B cell (primary cell): Measurements from ENCODE around the gene FXYD2. TPM values are rescaled to one million over a fixed set of nuclear protein-coding genes. Genes with fewer than 3 reads are reported as not detected.

Experiments used
- ATAC-seq: fragments of 200-7000 bp; cut with Tn5 transposase; one replicate; pipeline ENCODE4 v1.10.0; 2021; ENCODE audit warnings: low read depth, mild to moderate bottlenecking, moderate number of reproducible peaks, moderate library complexity
- CTCF ChIA-PET: fragments of 350-600 bp; sonication (Branson Sonifier 250); formaldehyde crosslinking; loops from one replicate; lab custom pipeline; 2021; ENCODE audit warnings: antibody characterized with exemption, inconsistent platforms; lab: Charles Lee
- POLR2A ChIA-PET: fragments of 350-600 bp; sonication (Branson Sonifier 250); formaldehyde crosslinking; loops from one replicate; lab custom pipeline; 2021; ENCODE audit warnings: antibody characterized with exemption; lab: Charles Lee
- DNase-seq: peaks from one replicate; pipeline ENCODE4 v3.0.0; 2013
- H2AFZ ChIP-seq: 2 replicates; pipeline ENCODE4 v1.6.1; 2012; ENCODE audit warnings: mild to moderate bottlenecking, low read depth, low read length; ENCODE audit not compliant: insufficient read depth, poor library complexity, severe bottlenecking
- H3K27ac ChIP-seq, 2 donors: 1 replicate in 1 of 2; 2 replicates in 1 of 2; pipeline ENCODE4 v1.5.1; 2012 to 2013; ENCODE audit warnings: low read length in 2 of 2, mild to moderate bottlenecking in 2 of 2, moderate library complexity in 1 of 2
- H3K27me3 ChIP-seq, 4 experiments: fragments of 200-600 bp in 1 of 4; sonication (generic) in 1 of 4; replicated peaks in 1 of 4; 1 replicate in 2 of 4; 2 replicates in 2 of 4; pipeline versions ENCODE4 v1.6.1 to v1.7.0; 2013 to 2016; ENCODE audit warnings: low read length in 3 of 4, mild to moderate bottlenecking in 2 of 4, mixed read lengths in 1 of 4, moderate library complexity in 1 of 4; ENCODE audit not compliant: insufficient read depth in 4 of 4, control insufficient read depth in 3 of 4; ENCODE audit errors: control extremely low read depth in 1 of 4
- H3K36me3 ChIP-seq, 2 experiments: replicated peaks in 1 of 2; 1 replicate in 1 of 2; 2 replicates in 1 of 2; pipeline versions ENCODE4 v1.6.1 to v1.7.1; 2013; ENCODE audit warnings: low read length in 1 of 2; ENCODE audit not compliant: insufficient read depth in 2 of 2, control insufficient read depth in 1 of 2; ENCODE audit errors: control extremely low read depth in 1 of 2, extremely low read depth in 1 of 2
- H3K4me1 ChIP-seq, 2 donors: fragments of 200-600 bp in 1 of 2; sonication (generic) in 1 of 2; 1 replicate in 1 of 2; 2 replicates in 1 of 2; pipeline versions ENCODE4 v1.5.1 to v1.6.1; 2013 to 2017; ENCODE audit warnings: low read length in 2 of 2; ENCODE audit not compliant: control insufficient read depth in 2 of 2, insufficient read depth in 2 of 2
- H3K4me2 ChIP-seq: replicated peaks from 2 replicates; pipeline ENCODE3; 2012; ENCODE audit warnings: mild to moderate bottlenecking, low read depth, low read length; ENCODE audit not compliant: poor library complexity, severe bottlenecking
- H3K4me3 ChIP-seq, 5 experiments: fragments of 200-600 bp in 1 of 5; sonication (generic) in 1 of 5; 1 replicate in 3 of 5; 2 replicates in 2 of 5; pipeline versions ENCODE4 v1.5.1 to v1.7.0; 2011 to 2016; ENCODE audit warnings: low read length in 4 of 5, mild to moderate bottlenecking in 4 of 5, low read depth in 2 of 5, control low read depth in 1 of 5, moderate library complexity in 1 of 5; ENCODE audit not compliant: insufficient read depth in 1 of 5; ENCODE audit errors: control extremely low read depth in 1 of 5, extremely low read depth in 1 of 5
- H3K79me2 ChIP-seq: fragments of 200-600 bp; sonication (generic); one replicate; pipeline ENCODE4 v1.6.0; 2016; ENCODE audit warnings: low read length; ENCODE audit not compliant: control insufficient read depth, insufficient read depth
- H3K9ac ChIP-seq: fragments of 200-600 bp; sonication (generic); 2 replicates; pipeline ENCODE4 v1.6.1; 2017; ENCODE audit warnings: mild to moderate bottlenecking, low read length, moderate library complexity
- H3K9me3 ChIP-seq, 3 donors: one replicate each; pipeline versions ENCODE4 v1.6.1 to v1.7.1; 2013; ENCODE audit warnings: low read length in 2 of 3; ENCODE audit not compliant: control insufficient read depth in 2 of 3, insufficient read depth in 1 of 3; ENCODE audit errors: control extremely low read depth in 1 of 3
- H4K20me1 ChIP-seq: 2 replicates; pipeline ENCODE4 v1.6.0; 2012; ENCODE audit warnings: mild to moderate bottlenecking, low read length; ENCODE audit not compliant: insufficient read depth, control insufficient read depth, poor library complexity, severe bottlenecking
- H3K27ac Mint-ChIP-seq: one replicate; pipeline ENCODE4 v1.8.0; 2021; ENCODE audit warnings: mixed read lengths
- H3K27me3 Mint-ChIP-seq: one replicate; pipeline ENCODE4 v1.8.0; 2021; ENCODE audit warnings: mixed read lengths
- H3K4me1 Mint-ChIP-seq: one replicate; pipeline ENCODE4 v1.8.0; 2021; ENCODE audit warnings: mixed read lengths
- H3K4me3 Mint-ChIP-seq: one replicate; pipeline ENCODE4 v1.8.0; 2021; ENCODE audit warnings: mixed read lengths
- H3K9me3 Mint-ChIP-seq: one replicate; pipeline ENCODE4 v1.8.0; 2022; ENCODE audit warnings: mixed read lengths; ENCODE audit not compliant: insufficient read depth
- CTCF ChIP-seq: fragments of 200-600 bp; IDR thresholded peaks from one replicate; pipeline ENCODE4 v1.8.0; 2022; ENCODE audit warnings: antibody characterized with exemption, mild to moderate bottlenecking
- EZH2 ChIP-seq: IDR thresholded peaks from 2 replicates; pipeline ENCODE4 v1.6.1; 2012; ENCODE audit warnings: borderline replicate concordance, low read depth, mild to moderate bottlenecking, moderate library complexity, low read length; ENCODE audit not compliant: insufficient read depth, poor library complexity, severe bottlenecking
- WGBS: methylation state at CpG from one replicate; pipeline ENCODE4 v1.1.5; 2013; ENCODE audit warnings: missing lambda C conversion rate; ENCODE audit not compliant: insufficient coverage; 5-methylcytosine and 5-hydroxymethylcytosine counted together
- intact Hi-C: fragments of 100-400 bp; cut with micrococcal nuclease; formaldehyde crosslinking; loops from one replicate; pipeline ENCODE4 v1.10.0; 2022
- polyA plus RNA-seq: library from polyadenylated mRNA; depleted of rRNA; stranded (reverse); fragments of >200 nt; gene quantifications from 2 replicates; pipeline ENCODE4 v1.2.3, GENCODE V29; 2012
- total RNA-seq, 2 donors: library from RNA; stranded (reverse); fragments of 120-200 nt in 1 of 2; gene quantifications; 1 replicate in 1 of 2; 2 replicates in 1 of 2; pipeline versions ENCODE4 v1.2.3 to v1.2.4, GENCODE V29; 2013 to 2022

The FXYD2 gene
- total and polyA plus RNA-seq, 2 donors (not counting 1 experiment from before 2014, with no cell fraction given) = 0.61 to 19.5 TPM

- POLR2A ChIA-PET = interaction anchor here (0.7 kb wide), 1 partner anchor 36 kb away, joined by 8 read pairs; no protein-coding TSS in a partner anchor
- H2AFZ ChIP-seq = no peak overlapping the region
- WGBS = 93% methylated on average over 7 of the region's 11 CpGs
- H3K4me2 ChIP-seq = no peak overlapping the region
- TF ChIP-seq CTCF (no peak), EZH2 (no peak)
- no peaks in the 10 kb centered on the region for H3K4me1 Mint-ChIP-seq
- no peak overlapping the region for H3K4me3 Mint-ChIP-seq
- H3K9ac ChIP-seq = no peak overlapping the region
- peaks cover 0 to 5% (median 2%) of the 10 kb centered on the region in 3 donors for H3K9me3 ChIP-seq
- no peaks in the 10 kb centered on the region for H4K20me1 ChIP-seq
- no peaks in the 10 kb centered on the region for H3K4me1 ChIP-seq
- ATAC-seq = no peak
- CTCF ChIA-PET = no interaction called here
- no peak overlapping the region for H3K4me3 ChIP-seq
- intact Hi-C loops = no loop called here
- H3K27ac ChIP-seq = no peak overlapping the region
- H3K9me3 Mint-ChIP-seq = peaks cover 2% of the 10 kb centered on the region
- no peaks in the 10 kb centered on the region for H3K36me3 ChIP-seq
- H3K27me3 ChIP-seq = peaks cover 0 to 18% (median 2%) of the 10 kb centered on the region in 4 experiments
- no peak for DNase-seq
- H3K27ac Mint-ChIP-seq = no peak overlapping the region
- peaks cover 44% of the 10 kb centered on the region for H3K27me3 Mint-ChIP-seq
- H3K79me2 ChIP-seq = no peaks in the 10 kb centered on the region
Observed at GRCh38 chr11:117857734-117858414, 33.3 kb upstream of the FXYD2 start.

DNA sequence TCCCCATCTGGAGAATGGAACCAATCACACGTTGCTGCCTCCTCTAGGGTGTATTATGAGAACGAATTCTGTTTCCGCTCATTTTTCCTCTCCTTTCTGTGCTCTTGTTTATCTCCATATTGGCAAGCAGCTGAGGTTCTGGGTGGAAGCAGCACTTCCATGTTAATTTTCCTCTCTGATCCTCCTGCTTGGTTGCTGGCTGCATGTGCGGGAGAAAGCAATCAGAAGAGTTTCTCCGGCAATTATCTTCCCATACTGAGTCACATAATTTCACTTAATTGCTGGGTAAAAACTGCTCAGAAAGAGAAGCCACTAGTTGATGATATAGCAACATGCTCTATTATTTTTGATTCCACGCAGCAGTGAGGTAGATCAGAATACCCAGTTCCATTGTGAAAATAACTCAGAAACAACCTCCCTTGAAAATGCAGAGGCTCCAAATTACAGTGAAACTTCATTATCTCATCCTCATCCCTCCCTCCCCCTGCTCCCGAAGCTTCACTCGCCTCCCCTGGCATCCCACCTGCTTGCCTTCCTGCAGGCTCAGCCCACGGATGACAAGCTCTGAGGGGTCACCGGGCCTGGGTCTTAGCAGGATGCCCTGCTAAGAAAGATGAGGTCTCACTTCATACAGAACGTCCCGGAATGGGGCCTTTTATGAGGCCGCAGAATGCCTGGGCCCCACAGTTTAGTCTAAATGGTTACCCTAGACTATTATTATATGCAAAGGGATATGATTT lies 31.5 kb upstream of the FXYD2 start:
- H3K79me2 ChIP-seq = no peaks in the 10 kb centered on the region
- H3K4me1 Mint-ChIP-seq = no peaks in the 10 kb centered on the region
- no peak overlapping the region for H3K4me3 Mint-ChIP-seq
- no peak for ATAC-seq
- no peak overlapping the region for H3K4me3 ChIP-seq
- H3K36me3 ChIP-seq = no peaks in the 10 kb centered on the region
- ChIA-PET POLR2A (no interaction called here), CTCF (no interaction called here)
- intact Hi-C loops = no loop called here
- 91% methylated on average over 6 of the region's 13 CpGs for WGBS
- H3K27ac ChIP-seq = no peak overlapping the region
- peaks cover 56% of the 10 kb centered on the region for H3K27me3 Mint-ChIP-seq
- TF ChIP-seq EZH2 (no peak), CTCF (no peak)
- no peaks in the 10 kb centered on the region for H4K20me1 ChIP-seq
- peaks cover 0 to 19% (median 4%) of the 10 kb centered on the region in 4 experiments for H3K27me3 ChIP-seq
- no peak overlapping the region for H3K4me2 ChIP-seq
- H3K9me3 ChIP-seq = peaks cover 0 to 5% (median 2%) of the 10 kb centered on the region in 3 donors
- H3K9ac ChIP-seq = no peak overlapping the region
- H3K27ac Mint-ChIP-seq = no peak overlapping the region
- peaks cover 8% of the 10 kb centered on the region for H3K9me3 Mint-ChIP-seq
- no peaks in the 10 kb centered on the region for H3K4me1 ChIP-seq
- no peak overlapping the region for H2AFZ ChIP-seq
- DNase-seq = no peak
